GM19240 (cell line): ENCODE measurements around the gene ASB15.

Experiments used
- DNase-seq: peaks from one replicate; pipeline ENCODE4 v3.0.0; 2011; ENCODE audit warnings: low spot score; ENCODE audit not compliant: insufficient read length

Gene ASB15

DNA sequence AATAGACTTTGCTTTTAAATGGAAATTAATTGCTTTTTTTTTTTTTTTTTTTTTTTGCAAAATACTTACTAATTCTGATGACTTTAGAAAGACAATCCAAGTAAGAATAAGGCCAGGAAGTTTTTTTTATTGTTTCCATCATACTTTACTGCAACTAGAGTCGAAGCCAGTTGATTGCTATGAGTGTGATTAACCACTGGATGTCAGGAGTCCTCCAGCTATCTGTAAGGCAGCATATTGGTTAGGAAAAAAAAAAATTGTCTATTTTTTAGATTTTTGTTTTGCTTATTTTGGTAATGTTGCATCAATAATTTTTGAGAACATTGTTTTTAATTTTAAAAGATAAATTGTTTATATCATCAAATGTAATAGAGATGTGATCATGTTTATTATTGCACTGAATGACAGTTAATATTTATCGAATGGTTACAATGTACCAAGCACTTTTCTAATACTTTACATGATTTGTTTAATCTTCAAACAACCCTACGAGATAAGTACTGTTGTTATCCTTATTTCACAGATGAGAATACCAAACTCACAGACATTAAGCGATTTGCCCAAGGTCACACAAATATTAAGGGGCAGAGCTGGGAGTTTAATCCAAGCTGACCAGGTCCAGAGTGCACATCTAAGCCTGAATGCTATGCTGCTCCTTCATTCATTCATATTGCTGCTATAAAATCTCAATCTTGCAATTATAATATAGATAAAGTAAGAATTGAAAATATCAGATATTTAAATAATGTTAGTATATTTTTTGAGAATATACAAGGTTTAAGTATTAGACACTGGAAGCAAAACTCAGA, 34.1 kb downstream of the ASB15 start:
- no peak for DNase-seq

GRCh38 chr7:123637203-123637602, 35.6 kb downstream of the ASB15 start:
- no peak for DNase-seq

DNA sequence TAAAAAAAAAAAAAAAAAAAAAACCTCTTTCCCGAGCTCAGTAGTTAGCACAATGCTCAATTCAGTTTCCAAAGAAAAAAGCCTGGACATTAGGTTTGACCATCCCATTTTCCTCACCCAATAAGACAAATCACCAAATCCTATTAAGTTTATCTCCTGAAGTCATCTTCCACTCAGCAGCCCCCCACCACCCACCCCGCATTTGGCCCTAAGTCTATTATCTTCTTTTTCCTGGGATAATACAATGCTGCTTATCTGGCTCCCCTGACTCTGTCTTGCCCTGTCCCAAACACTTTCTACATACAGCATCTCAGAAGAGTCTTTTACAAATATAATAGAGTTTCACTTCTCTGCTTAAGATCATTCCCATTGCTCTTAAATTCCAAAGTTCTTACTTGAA, 36.3 kb downstream of the ASB15 start:
- no peak for DNase-seq

GRCh38 chr7:123639631-123640030, 38.0 kb downstream of the ASB15 start:
- DNase-seq, result no peak

- DNase-seq, result no peak
These were observed 39.0 kb downstream of the ASB15 start for GRCh38 chr7:123640583-123640982.

GRCh38 chr7:123641901-123642300, 40.3 kb downstream of the ASB15 start:
- no peak for DNase-seq

- DNase-seq, result no peak
These were observed 42.1 kb downstream of the ASB15 start for GRCh38 chr7:123643495-123644441.

- DNase-seq, result no peak
These were observed 43.9 kb downstream of the ASB15 start for GRCh38 chr7:123645516-123645915.

DNA sequence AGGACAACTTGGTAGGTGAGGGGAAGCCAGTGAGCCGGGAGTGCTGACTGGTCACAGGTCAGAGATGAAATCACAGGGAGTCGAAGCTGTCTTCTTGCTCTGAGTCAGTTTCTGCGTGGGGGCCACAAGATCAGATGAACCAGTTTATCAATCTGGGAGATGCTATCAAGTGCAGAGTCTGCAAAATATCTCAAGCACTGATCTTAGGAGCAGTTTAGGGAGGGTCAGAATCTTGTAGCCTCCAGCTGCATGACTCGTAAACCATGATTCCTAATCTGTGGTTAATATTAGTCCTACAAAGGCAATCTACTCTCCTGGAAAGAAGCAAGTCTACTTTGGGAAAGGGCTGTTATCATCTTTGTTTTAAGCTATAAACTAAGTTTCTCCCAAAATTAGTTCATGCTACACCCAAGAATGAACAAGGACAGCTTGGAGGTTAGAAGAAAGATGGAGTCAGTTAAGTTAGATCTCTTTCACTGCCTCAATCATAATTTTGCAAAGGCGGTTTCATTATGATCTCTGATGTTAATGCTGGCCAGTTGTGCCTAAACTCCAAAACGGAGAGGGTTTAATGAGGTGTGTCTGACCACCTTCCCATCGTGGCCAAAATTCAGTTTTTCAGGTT, 45.6 kb downstream of the ASB15 start:
- DNase-seq, result no peak

GRCh38 chr7:123649964-123650363, 48.3 kb downstream of the ASB15 start:
- DNase-seq, result no peak

DNA sequence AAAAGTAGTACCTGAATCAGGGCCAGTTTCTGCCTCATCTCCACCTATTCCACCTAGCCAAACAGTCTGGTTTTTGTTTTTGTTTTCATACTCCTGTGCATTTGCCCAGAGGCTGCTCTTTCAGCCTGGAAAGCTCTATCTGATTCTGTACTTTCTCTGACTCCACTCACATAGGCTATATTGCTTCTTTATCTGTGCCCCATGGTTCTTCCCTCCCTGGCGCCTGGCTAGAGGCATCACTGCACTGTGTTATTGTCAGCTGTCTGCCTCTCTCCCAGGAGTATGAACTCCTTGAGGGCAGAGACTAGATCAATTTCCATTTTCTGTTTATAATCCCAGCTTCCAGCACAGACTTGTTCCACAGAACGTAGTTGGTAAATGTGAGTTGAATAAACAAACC, 49.0 kb downstream of the ASB15 start:
- DNase-seq, result no peak

DNA sequence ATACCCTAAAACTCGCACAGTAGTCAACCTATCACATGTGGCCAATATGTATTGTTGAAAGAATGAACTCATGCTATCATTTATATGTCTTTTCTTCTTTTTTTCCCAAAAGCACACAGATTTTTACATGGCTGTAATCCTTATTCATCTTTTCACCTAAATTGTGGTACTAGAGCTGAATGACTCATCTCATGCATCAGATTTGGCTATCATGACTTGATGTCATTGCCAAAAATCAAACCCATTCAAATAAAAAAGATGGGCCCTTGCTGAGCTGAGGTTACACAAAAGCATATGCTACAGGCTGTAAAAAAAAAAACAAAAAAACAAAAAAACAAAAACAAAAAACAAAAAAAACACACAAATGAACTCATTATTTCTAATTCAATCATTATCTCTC, 50.8 kb downstream of the ASB15 start:
- DNase-seq, result no peak

DNA sequence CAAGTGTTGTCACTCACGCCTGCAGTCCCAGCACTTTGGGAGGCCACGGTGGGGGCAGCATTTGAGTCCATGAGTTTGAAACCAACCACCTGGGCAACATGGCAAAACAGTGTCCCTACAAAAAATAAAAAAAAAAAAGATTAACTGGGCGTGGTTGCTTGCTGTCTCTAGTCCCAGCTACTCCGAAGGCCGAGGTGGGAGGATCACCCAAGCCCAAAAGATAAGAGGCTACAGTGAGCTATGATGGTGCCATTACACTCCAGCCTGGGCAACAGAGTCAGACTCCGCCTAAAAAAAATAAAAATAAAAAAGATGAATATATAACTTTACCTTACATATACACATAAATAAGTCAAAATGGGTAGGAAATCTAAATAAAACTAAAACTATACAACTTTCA, 51.5 kb downstream of the ASB15 start:
- no peak for DNase-seq

- no peak for DNase-seq
These were observed 54.0 kb downstream of the ASB15 start, which contains the start of gene LMOD2 for GRCh38 chr7:123655614-123656013. TSS of gene LMOD2 (plus strand) at chr7:123655866. CDS start at chr7:123655964, 98 bp downstream.

GRCh38 chr7:123656544-123657303, 55.1 kb downstream of the ASB15 start:
- no peak for DNase-seq

DNA sequence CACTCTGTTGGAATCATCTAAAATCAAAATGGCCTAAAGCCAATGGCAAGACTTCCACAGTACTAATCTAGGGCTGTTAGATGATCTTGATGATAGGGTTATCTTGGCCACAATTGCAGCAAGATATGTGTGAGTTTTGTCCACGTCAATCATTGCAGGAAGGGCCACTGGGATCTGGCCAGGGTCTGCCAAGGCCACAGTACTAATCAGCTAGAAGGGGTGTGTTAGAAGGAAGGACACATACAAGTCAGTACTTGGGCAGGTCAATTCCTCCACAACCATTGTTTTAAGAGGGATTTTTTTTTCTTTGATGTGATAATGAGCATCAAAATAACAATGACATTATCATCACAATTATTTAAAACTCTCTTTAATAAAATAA, 55.7 kb downstream of the ASB15 start:
- DNase-seq, result no peak

GRCh38 chr7:123658023-123658422, 56.4 kb downstream of the ASB15 start:
- DNase-seq, result no peak

GRCh38 chr7:123660514-123661354, 59.1 kb downstream of the ASB15 start:
- DNase-seq, result no peak

DNA sequence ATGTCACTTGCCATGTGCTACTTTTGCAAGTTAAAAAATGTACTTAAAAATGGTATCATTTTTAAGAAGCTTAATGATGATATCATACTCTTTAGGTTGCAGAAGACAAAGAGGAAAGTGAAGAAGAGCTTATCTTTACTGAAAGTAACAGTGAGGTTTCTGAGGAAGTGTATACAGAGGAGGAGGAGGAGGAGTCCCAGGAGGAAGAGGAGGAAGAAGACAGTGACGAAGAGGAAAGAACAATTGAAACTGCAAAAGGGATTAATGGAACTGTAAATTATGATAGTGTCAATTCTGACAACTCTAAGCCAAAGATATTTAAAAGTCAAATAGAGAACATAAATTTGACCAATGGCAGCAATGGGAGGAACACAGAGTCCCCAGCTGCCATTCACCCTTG, 60.1 kb downstream of the ASB15 start:
- DNase-seq, result no peak

DNA sequence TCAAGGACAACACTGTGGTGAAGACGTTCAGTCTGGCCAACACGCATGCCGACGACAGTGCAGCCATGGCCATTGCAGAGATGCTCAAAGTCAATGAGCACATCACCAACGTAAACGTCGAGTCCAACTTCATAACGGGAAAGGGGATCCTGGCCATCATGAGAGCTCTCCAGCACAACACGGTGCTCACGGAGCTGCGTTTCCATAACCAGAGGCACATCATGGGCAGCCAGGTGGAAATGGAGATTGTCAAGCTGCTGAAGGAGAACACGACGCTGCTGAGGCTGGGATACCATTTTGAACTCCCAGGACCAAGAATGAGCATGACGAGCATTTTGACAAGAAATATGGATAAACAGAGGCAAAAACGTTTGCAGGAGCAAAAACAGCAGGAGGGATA, 60.7 kb downstream of the ASB15 start:
- no peak for DNase-seq
